Keratinocyte (primary cell): ENCODE data around the gene ANKRD18A. TPM values are rescaled to one million over a fixed set of nuclear protein-coding genes. Genes with fewer than 3 reads are reported as not detected.
"Not testable (repeated sequence)": the region's sequence is repeated elsewhere in the genome, so short reads cannot be mapped to it uniquely, and the experiment has no call there.

Source experiments
- DNase-seq: peaks from one replicate; pipeline ENCODE4 v3.0.0-alpha.2; 2011; ENCODE audit warnings: low read depth, missing footprints, low spot score
- FAIRE-seq: peaks from 2 replicates; lab custom pipeline; 2011; peaks lifted over from hg19 to GRCh38; lab: Jason Lieb, UNC
- H2AFZ ChIP-seq: 2 replicates; pipeline ENCODE4 v1.6.0; 2012; ENCODE audit warnings: low read length, control low read depth, inconsistent platforms; ENCODE audit not compliant: control insufficient read depth
- H3K27ac ChIP-seq: 2 replicates; pipeline ENCODE4 v1.5.1; 2011; ENCODE audit warnings: low read length; ENCODE audit not compliant: control insufficient read depth, insufficient read depth
- H3K27me3 ChIP-seq: 3 replicates; pipeline ENCODE4 v1.6.0; 2011; ENCODE audit warnings: low read length; ENCODE audit not compliant: control insufficient read depth, insufficient read depth; ENCODE audit errors: extremely low read depth
- H3K36me3 ChIP-seq, 2 experiments: 2 replicates in 1 of 2; 3 replicates in 1 of 2; pipeline ENCODE4 v1.5.1; 2011; ENCODE audit warnings: low read length in 2 of 2, mild to moderate bottlenecking in 1 of 2; ENCODE audit not compliant: control insufficient read depth in 2 of 2, insufficient read depth in 2 of 2; ENCODE audit errors: extremely low read depth in 1 of 2
- H3K4me1 ChIP-seq: 3 replicates; pipeline ENCODE4 v1.5.1; 2011; ENCODE audit warnings: low read length; ENCODE audit not compliant: control insufficient read depth, insufficient read depth; ENCODE audit errors: extremely low read depth
- H3K4me2 ChIP-seq: 3 replicates; pipeline ENCODE4 v1.6.0; 2011; ENCODE audit warnings: low read depth, low read length; ENCODE audit not compliant: control insufficient read depth, insufficient read depth; ENCODE audit errors: extremely low read depth
- H3K4me3 ChIP-seq, 3 experiments: fragments of 200-600 bp in 1 of 3; sonication (generic) in 1 of 3; 2 replicates in 2 of 3; 3 replicates in 1 of 3; pipeline ENCODE4 v1.5.1; 2011 to 2016; ENCODE audit warnings: low read length in 3 of 3, mild to moderate bottlenecking in 3 of 3, control low read depth in 2 of 3, inconsistent platforms in 1 of 3, low read depth in 1 of 3, mixed read lengths in 1 of 3, mixed run types in 1 of 3, moderate library complexity in 1 of 3; ENCODE audit not compliant: control insufficient read depth in 2 of 3, insufficient read depth in 2 of 3; ENCODE audit errors: extremely low read depth in 1 of 3
- H3K79me2 ChIP-seq: 2 replicates; pipeline ENCODE4 v1.6.0; 2012; ENCODE audit warnings: low read length; ENCODE audit not compliant: control insufficient read depth, insufficient read depth
- H3K9ac ChIP-seq: 3 replicates; pipeline ENCODE4 v1.6.0; 2011; ENCODE audit warnings: low read length; ENCODE audit not compliant: control insufficient read depth, insufficient read depth; ENCODE audit errors: extremely low read depth
- H3K9me1 ChIP-seq: 3 replicates; pipeline ENCODE4 v1.6.0; 2011; ENCODE audit warnings: low read length; ENCODE audit not compliant: control insufficient read depth, insufficient read depth; ENCODE audit errors: extremely low read depth
- H3K9me3 ChIP-seq: 2 replicates; pipeline ENCODE4 v1.5.1; 2012; ENCODE audit warnings: low read depth, low read length; ENCODE audit not compliant: control insufficient read depth
- H4K20me1 ChIP-seq: 3 replicates; pipeline ENCODE4 v1.6.0; 2011; ENCODE audit warnings: low read length; ENCODE audit not compliant: control insufficient read depth, insufficient read depth; ENCODE audit errors: extremely low read depth
- dilution Hi-C: fragments of 300-500 bp; cut with MboI; formaldehyde crosslinking; loops from one replicate; pipeline ENCODE4 v1.7.0; 2020; ENCODE audit warnings: low sequenced_read_pairs; ENCODE audit not compliant: extremely low pct_ligation_motif_present
- polyA plus RNA-seq, 5 experiments: library from polyadenylated mRNA; depleted of rRNA in 3 of 5; stranded (reverse) in 3 of 5; stranded (forward) in 1 of 5; unstranded in 1 of 5; fragments of >200 nt; gene quantifications; 1 replicate in 1 of 5; 2 replicates in 3 of 5; 3 replicates in 1 of 5; pipeline versions ENCODE4 v1.2.1 to v1.2.3, GENCODE V29; 2011 to 2012; ENCODE audit warnings: missing spikeins in 2 of 5, low read depth in 1 of 5, low replicate concordance in 1 of 5

The ANKRD18A gene
- polyA plus RNA-seq, 1 donor (not counting 4 experiments of a cell fraction or from before 2014, with no cell fraction given) = 4.5 TPM

GRCh38 chr9:38595117-38595516 lies 25.3 kb downstream of the ANKRD18A start:
- H3K4me1 ChIP-seq, H3K27me3 ChIP-seq, H3K79me2 ChIP-seq, H2AFZ ChIP-seq, H3K9ac ChIP-seq, FAIRE-seq, H3K4me3 ChIP-seq, DNase-seq, dilution Hi-C loops, H4K20me1 ChIP-seq, H3K27ac ChIP-seq, H3K4me2 ChIP-seq, H3K9me3 ChIP-seq, H3K9me1 ChIP-seq, H3K36me3 ChIP-seq: not testable (repeated sequence)

GRCh38 chr9:38591346-38592063 lies 28.9 kb downstream of the ANKRD18A start:
- H3K4me2 ChIP-seq, H3K4me1 ChIP-seq, H3K9me3 ChIP-seq, H3K79me2 ChIP-seq, H3K9me1 ChIP-seq, dilution Hi-C loops, DNase-seq, H4K20me1 ChIP-seq, H3K9ac ChIP-seq, H3K27me3 ChIP-seq, H3K27ac ChIP-seq, H3K36me3 ChIP-seq, H2AFZ ChIP-seq, H3K4me3 ChIP-seq: not testable (repeated sequence)
- peak; percentile 71 for FAIRE-seq

- H3K4me2 ChIP-seq, H3K27me3 ChIP-seq, DNase-seq, FAIRE-seq, H2AFZ ChIP-seq, H4K20me1 ChIP-seq, H3K27ac ChIP-seq, dilution Hi-C loops, H3K4me3 ChIP-seq, H3K9me3 ChIP-seq, H3K4me1 ChIP-seq, H3K9me1 ChIP-seq, H3K79me2 ChIP-seq, H3K9ac ChIP-seq, H3K36me3 ChIP-seq: not testable (repeated sequence)
These were observed 36.6 kb downstream of the ANKRD18A start for GRCh38 chr9:38583765-38584164.

GRCh38 chr9:38580112-38580511 lies 40.3 kb downstream of the ANKRD18A start:
- H3K9ac ChIP-seq, DNase-seq, H3K27ac ChIP-seq, H3K9me3 ChIP-seq, H3K4me2 ChIP-seq, H3K27me3 ChIP-seq, H3K36me3 ChIP-seq, H3K4me3 ChIP-seq, H3K9me1 ChIP-seq, H2AFZ ChIP-seq, H3K4me1 ChIP-seq, dilution Hi-C loops, H4K20me1 ChIP-seq, H3K79me2 ChIP-seq, FAIRE-seq: not testable (repeated sequence)

GRCh38 chr9:38576181-38576580 lies 44.2 kb downstream of the ANKRD18A start:
- H3K27ac ChIP-seq, H2AFZ ChIP-seq, DNase-seq, H3K4me3 ChIP-seq, H3K9ac ChIP-seq, H3K4me1 ChIP-seq, H3K27me3 ChIP-seq, FAIRE-seq, H3K4me2 ChIP-seq, H3K36me3 ChIP-seq, dilution Hi-C loops, H3K9me3 ChIP-seq, H3K79me2 ChIP-seq, H4K20me1 ChIP-seq, H3K9me1 ChIP-seq: not testable (repeated sequence)
